Measurements from ENCODE around the gene REC114.
"Not testable (repeated sequence)": the region's sequence is repeated elsewhere in the genome, so short reads cannot be mapped to it uniquely, and the experiment has no call there.

The REC114 gene

GRCh38 chr15:73577593-73577992 lies 134.6 kb downstream of the REC114 start:
- not testable (repeated sequence) for DNase-seq (ENCODE audit: low read depth)

- no peak for DNase-seq (ENCODE audit: low read depth)
These were observed 135.1 kb downstream of the REC114 start for GRCh38 chr15:73578026-73578425.

- no peak for DNase-seq (ENCODE audit: low read depth)
These were observed 140.0 kb downstream of the REC114 start for GRCh38 chr15:73582851-73583379.

GRCh38 chr15:73583544-73583943 lies 140.6 kb downstream of the REC114 start:
- no peak for DNase-seq (ENCODE audit: low read depth)

- no peak for DNase-seq (ENCODE audit: low read depth)
These were observed 141.9 kb downstream of the REC114 start for GRCh38 chr15:73584699-73585420.

GRCh38 chr15:73585871-73586654 lies 143.1 kb downstream of the REC114 start:
- no peak for DNase-seq (ENCODE audit: low read depth)

GRCh38 chr15:73589766-73590165 lies 146.8 kb downstream of the REC114 start:
- DNase-seq (ENCODE audit: low read depth), result no peak

GRCh38 chr15:73590263-73590662 lies 147.3 kb downstream of the REC114 start:
- DNase-seq (ENCODE audit: low read depth), result no peak

- DNase-seq (ENCODE audit: low read depth), result no peak
These were observed 150.5 kb downstream of the REC114 start for GRCh38 chr15:73593304-73594074.

- DNase-seq (ENCODE audit: low read depth), result no peak
These were observed 151.1 kb downstream of the REC114 start for GRCh38 chr15:73594109-73594508.

- no peak for DNase-seq (ENCODE audit: low read depth)
These were observed 153.2 kb downstream of the REC114 start for GRCh38 chr15:73596174-73596573.

GRCh38 chr15:73597036-73597638 lies 154.2 kb downstream of the REC114 start:
- no peak for DNase-seq (ENCODE audit: low read depth)

- no peak for DNase-seq (ENCODE audit: low read depth)
These were observed 155.7 kb downstream of the REC114 start for GRCh38 chr15:73598530-73599160.

GRCh38 chr15:73599934-73600333 lies 157.0 kb downstream of the REC114 start:
- no peak for DNase-seq (ENCODE audit: low read depth)

GRCh38 chr15:73600413-73601335 lies 157.7 kb downstream of the REC114 start:
- DNase-seq (ENCODE audit: low read depth), result no peak

GRCh38 chr15:73601451-73602445 lies 158.8 kb downstream of the REC114 start:
- DNase-seq (ENCODE audit: low read depth), result no peak

GRCh38 chr15:73602446-73602843 lies 159.5 kb downstream of the REC114 start:
- no peak for DNase-seq (ENCODE audit: low read depth)

GRCh38 chr15:73602992-73603391 lies 160.0 kb downstream of the REC114 start:
- no peak for DNase-seq (ENCODE audit: low read depth)

- no peak for DNase-seq (ENCODE audit: low read depth)
These were observed 161.5 kb downstream of the REC114 start for GRCh38 chr15:73604477-73604876.
